ENCODE data around the gene KMT2C. TPM values are rescaled to one million over a fixed set of nuclear protein-coding genes. Genes with fewer than 3 reads are reported as not detected.

The KMT2C gene
- total and polyA plus RNA-seq, 10 of the 15 experiments (the other 5 are each of a cell fraction or from before 2014, with no cell fraction given), result 3.3 to 45.2 (median 19.2) TPM

- FAIRE-seq, result no peak
- WGBS (ENCODE audit: insufficient coverage, insufficient replicate concordance, low lambda C conversion rate, missing lambda C conversion rate), result 100% methylated on average over 1 of the region's 1 CpG
Observed at GRCh38 chr7:152180587-152180986, 255.2 kb downstream of the KMT2C start.

More at GRCh38 chr7:152180587-152180986, 255.2 kb downstream of the KMT2C start:
- Histone ChIP-seq H3K9ac (ENCODE audit: control insufficient read depth, insufficient read depth, low read length) (no peak overlapping the region), H3K4me3 (no peak overlapping the region), H3K4me1 (ENCODE audit: control insufficient read depth, insufficient read depth, low read length) (peaks cover 14% of the 10 kb centered on the region), H3K36me3 (ENCODE audit: control insufficient read depth in 2 of 2, insufficient read depth in 2 of 2, low read length in 1 of 2) (peaks cover 16 to 39% of the 10 kb centered on the region in 2 experiments), H3K9me3 (replicated peaks; ENCODE audit: control insufficient read depth, insufficient read depth, low read length) (no peaks in the 10 kb centered on the region), H2AFZ (ENCODE audit: control insufficient read depth, low read depth, low read length) (no peak overlapping the region), H4K20me1 (ENCODE audit: control insufficient read depth, insufficient read depth) (no peaks in the 10 kb centered on the region), H3K4me2 (ENCODE audit: control insufficient read depth, insufficient read depth) (no peak overlapping the region), H3K27ac (ENCODE audit: control insufficient read depth, insufficient read depth) (no peak overlapping the region), H3K79me2 (ENCODE audit: control insufficient read depth, insufficient read depth, low read length) (no peaks in the 10 kb centered on the region), H3K27me3 (replicated peaks in 1 of 2; ENCODE audit: control insufficient read depth in 2 of 2, insufficient read depth in 2 of 2, low read length in 1 of 2) (no peaks in the 10 kb centered on the region)
- RAD21 ChIA-PET (ENCODE audit: unreplicated experiment), result no interaction called here
- in situ Hi-C loops (cut with MboI) (no loop called here), intact Hi-C loops (cut with micrococcal nuclease; ENCODE audit: unreplicated experiment) (no loop called here)
- POLR2A ChIA-PET, result interaction anchor here (0.6 kb wide), 1 partner anchor 210 kb away, joined by 4 read pairs; no protein-coding TSS in a partner anchor
- ATAC-seq (no peak), DNase-seq (ENCODE audit: low read depth, low spot score) (no peak)
- TF ChIP-seq SMAD1 (IDR thresholded peaks at IDR 0.05; ENCODE audit: low read depth, partially characterized antibody), result no peak
- TF ChIP-seq, protein P1, sequence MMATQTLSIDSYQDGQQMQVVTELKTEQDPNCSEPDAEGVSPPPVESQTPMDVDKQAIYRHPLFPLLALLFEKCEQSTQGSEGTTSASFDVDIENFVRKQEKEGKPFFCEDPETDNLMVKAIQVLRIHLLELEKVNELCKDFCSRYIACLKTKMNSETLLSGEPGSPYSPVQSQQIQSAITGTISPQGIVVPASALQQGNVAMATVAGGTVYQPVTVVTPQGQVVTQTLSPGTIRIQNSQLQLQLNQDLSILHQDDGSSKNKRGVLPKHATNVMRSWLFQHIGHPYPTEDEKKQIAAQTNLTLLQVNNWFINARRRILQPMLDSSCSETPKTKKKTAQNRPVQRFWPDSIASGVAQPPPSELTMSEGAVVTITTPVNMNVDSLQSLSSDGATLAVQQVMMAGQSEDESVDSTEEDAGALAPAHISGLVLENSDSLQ (IDR thresholded peaks at IDR 0.05), result no peak
- no peak for TF ChIP-seq LARP7 (IDR thresholded peaks at IDR 0.05)
- TF ChIP-seq, protein P2, sequence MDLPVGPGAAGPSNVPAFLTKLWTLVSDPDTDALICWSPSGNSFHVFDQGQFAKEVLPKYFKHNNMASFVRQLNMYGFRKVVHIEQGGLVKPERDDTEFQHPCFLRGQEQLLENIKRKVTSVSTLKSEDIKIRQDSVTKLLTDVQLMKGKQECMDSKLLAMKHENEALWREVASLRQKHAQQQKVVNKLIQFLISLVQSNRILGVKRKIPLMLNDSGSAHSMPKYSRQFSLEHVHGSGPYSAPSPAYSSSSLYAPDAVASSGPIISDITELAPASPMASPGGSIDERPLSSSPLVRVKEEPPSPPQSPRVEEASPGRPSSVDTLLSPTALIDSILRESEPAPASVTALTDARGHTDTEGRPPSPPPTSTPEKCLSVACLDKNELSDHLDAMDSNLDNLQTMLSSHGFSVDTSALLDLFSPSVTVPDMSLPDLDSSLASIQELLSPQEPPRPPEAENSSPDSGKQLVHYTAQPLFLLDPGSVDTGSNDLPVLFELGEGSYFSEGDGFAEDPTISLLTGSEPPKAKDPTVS (IDR thresholded peaks at IDR 0.05; ENCODE audit: low read depth, low read length), result no peak
- no peak for TF ChIP-seq POLR2AphosphoS5 (IDR thresholded peaks at IDR 0.05; ENCODE audit: low read length)
- no peak for TF ChIP-seq PRDM15 (CRISPR knock-in tag; IDR thresholded peaks at IDR 0.05)
- no peak for TF ChIP-seq USF2 (IDR thresholded peaks at IDR 0.05; ENCODE audit: borderline replicate concordance, low read depth, low read length)
- no peak for TF ChIP-seq GABPA (IDR thresholded peaks at IDR 0.05; ENCODE audit: low read depth)
- no peak for TF ChIP-seq EZH2 (IDR thresholded peaks at IDR 0.05; ENCODE audit: borderline replicate concordance, control insufficient read depth, low read depth, low read length)
- TF ChIP-seq, protein P3, sequence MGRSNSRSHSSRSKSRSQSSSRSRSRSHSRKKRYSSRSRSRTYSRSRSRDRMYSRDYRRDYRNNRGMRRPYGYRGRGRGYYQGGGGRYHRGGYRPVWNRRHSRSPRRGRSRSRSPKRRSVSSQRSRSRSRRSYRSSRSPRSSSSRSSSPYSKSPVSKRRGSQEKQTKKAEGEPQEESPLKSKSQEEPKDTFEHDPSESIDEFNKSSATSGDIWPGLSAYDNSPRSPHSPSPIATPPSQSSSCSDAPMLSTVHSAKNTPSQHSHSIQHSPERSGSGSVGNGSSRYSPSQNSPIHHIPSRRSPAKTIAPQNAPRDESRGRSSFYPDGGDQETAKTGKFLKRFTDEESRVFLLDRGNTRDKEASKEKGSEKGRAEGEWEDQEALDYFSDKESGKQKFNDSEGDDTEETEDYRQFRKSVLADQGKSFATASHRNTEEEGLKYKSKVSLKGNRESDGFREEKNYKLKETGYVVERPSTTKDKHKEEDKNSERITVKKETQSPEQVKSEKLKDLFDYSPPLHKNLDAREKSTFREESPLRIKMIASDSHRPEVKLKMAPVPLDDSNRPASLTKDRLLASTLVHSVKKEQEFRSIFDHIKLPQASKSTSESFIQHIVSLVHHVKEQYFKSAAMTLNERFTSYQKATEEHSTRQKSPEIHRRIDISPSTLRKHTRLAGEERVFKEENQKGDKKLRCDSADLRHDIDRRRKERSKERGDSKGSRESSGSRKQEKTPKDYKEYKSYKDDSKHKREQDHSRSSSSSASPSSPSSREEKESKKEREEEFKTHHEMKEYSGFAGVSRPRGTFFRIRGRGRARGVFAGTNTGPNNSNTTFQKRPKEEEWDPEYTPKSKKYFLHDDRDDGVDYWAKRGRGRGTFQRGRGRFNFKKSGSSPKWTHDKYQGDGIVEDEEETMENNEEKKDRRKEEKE (IDR thresholded peaks at IDR 0.05), result no peak
- TF ChIP-seq SIN3A (IDR thresholded peaks at IDR 0.05; ENCODE audit: low read depth, low read length), result no peak
- TF ChIP-seq NBN (IDR thresholded peaks at IDR 0.05), result no peak
- TF ChIP-seq CEBPB (IDR thresholded peaks at IDR 0.05; ENCODE audit: borderline replicate concordance in 1 of 2, low read depth in 2 of 2, low read length in 2 of 2), result no peak
- no TSS peak for BruUV-seq (replicated peaks)
- SMC1A ChIA-PET (ENCODE audit: uncharacterized antibody, unreplicated experiment), result interaction anchor here (1.3 kb wide), 1 partner anchor 11 kb away, joined by 3 read pairs; no protein-coding TSS in a partner anchor
- CTCF ChIA-PET, result interaction anchor here (0.9 kb wide), 1 partner anchor 18 kb away, joined by 3 read pairs; no protein-coding TSS in a partner anchor

All from GM12878 (cell line).